GM21381 (cell line): ENCODE data around the gene MYBPC1.

Experiments used
- ATAC-seq: cut with Tn5 transposase; IDR thresholded peaks from one replicate; pipeline ENCODE4 v1.9.1; 2021; ENCODE audit warnings: mild to moderate bottlenecking, moderate library complexity; ENCODE audit not compliant: unreplicated experiment

Gene MYBPC1

DNA sequence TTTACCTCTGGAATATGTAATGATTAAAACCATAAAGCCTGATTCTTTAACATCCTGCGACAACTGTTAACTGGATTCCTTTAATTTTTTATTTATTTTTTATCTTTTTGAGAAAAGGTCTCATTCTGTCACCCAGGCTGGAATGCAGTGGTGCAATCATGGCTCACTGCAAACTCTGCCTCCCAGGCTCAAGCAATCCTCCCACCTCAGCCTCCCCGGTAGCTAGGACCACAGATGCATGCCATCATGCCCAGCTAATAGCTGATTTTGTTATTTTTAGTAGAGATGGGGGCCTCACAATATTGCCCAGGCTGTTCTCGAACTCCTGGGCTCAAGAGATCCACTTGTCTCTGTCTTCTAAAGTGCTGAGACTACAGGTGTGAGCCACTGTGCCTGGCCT is 3.7 kb downstream of the MYBPC1 start:
- no peak for ATAC-seq

DNA sequence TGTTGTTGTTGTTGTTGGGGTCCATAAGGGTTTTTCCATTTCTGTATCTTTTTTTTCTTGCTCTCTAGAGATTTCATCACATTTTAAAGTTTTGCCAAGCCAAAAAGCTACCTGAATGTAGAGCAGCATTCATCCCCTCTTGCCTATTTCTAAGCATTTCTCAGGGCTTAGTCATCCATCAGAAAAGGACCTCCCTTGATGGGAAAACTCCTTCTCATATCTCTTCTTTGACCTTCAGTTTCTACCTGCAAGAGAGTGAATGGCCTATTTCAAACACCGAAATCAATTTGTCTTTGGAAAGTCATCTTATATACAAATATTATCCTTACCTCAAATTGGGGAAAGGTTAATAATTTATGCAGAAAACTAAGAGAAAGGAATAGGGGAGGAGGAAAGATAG is 4.5 kb downstream of the MYBPC1 start:
- no peak for ATAC-seq

DNA sequence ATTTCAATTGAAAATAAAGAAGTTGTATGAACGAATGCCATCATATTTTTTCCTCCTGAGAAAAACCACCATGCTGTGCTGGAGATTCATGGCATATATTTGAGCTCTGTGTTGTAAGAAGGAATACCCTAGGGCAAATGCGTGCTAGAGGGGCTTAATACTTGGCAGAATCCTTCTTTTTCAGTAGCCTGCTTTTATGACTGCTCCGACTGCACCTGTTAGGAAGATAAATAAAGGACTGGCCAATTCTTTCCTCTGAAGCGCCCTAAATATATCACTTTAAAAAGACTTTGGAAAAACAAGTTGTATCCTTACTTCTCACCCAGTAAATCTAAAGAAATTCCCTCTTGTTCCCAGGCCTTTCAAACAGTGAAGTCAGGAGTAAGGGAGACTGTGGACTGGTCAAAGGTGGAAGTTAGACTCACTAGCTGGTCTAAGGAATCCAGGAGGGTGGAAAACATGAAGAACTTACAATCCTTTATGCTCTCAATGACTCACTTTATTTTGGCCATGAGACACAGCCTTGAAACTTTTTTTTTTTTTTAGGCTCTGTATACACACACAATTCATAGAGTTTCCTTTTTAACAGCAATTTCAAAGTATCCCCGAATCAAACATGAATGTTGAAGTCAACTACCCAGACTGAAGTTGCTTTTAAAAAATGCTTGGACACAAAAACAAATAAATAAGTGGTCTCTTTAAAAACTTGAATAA is 5.2 kb downstream of the MYBPC1 start:
- no peak for ATAC-seq

DNA sequence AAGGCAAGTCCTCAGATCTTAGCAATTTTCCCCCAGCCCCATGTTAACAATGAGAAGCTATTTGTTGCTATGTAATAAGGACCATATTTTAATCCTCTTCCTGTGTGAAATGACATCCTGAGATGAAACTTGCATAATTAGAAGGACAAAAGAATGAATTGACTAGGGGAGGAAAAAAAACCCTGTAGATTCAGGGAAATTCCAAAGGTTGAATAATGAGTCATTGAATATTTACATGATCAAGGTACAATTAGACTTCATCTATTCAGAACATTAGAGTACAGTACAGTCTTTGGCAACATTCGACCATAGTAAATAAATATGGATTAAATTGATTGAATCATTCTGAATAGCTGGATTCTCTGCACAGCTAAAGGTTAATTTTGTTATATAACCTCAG is 9.4 kb downstream of the MYBPC1 start:
- no peak for ATAC-seq

DNA sequence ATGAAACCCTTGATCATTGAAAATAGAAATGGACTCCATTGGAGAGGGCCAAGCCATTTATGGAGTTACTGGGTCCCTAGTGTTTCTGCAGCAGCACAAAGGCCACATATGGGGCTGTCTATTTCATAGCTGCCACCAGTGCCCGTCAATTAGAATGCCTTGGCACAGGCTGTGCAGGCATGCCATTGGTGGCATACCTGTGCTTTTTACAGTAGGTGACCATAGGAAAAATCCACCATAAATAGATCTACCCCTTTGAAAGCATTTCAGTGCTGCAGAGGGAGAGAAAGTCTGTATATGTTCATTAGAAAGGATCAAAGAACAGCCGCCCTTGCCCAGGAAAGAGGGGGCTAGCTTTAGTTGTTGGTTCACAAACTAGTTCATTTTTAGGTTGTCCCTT is 13.1 kb downstream of the MYBPC1 start:
- no peak for ATAC-seq

DNA sequence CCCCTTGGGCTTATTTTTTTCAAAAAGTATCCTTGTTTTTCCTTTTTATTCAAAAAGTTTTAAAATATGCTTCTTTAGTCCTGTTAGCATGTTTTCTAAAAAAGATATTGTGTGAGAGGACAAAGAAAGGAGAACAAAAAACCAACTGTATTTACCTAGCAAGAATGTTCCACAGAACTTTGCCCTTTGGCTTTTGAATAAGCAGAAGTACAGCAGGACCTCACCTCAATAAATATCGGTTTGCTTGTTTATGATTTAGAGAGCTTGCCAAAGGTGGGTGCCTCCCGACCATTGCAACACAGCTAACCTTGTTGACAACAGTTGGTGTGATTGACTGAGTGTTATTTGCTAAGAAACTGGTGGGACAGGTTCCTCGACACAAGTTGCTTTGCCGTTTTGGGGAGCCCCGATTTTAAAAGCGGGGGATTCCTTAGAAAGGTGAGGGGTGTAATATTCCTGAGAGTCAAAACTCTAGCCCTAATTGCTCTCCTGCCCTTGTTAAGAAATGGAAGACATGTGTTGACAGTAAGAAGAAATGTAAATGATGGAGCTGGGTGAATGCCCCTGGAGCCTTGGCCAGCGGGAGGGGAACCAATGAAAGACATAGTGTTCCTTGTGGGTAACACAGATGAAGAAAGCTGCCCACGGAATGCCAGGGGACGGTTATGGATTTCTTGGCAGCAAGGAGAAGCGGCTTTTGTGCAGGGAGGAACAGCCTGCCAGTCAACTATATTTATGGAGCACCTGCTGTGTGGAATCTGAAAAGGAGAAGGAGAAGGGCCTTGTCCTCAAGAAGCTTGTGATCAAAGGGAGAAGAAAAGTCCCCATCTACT is 13.7 kb downstream of the MYBPC1 start:
- no peak for ATAC-seq

DNA sequence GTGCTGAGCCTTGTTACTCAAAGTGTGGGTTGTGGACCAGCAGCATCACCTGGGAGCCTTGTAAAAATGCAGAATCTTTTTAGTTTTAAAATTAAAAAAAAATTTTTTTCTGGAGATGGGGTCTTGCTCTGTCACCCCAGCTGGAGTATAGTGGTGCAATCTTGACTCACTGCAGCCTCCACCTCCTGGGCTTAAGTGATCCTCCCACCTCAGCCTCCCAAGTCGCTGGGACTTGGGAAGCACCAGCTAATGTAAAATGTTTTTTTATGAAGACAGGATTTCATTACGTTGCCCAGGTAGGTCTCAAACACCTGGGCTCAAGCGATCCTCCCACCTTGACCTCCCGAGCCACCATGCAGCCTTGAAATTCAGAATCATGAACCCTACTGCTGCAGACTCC is 14.4 kb downstream of the MYBPC1 start:
- no peak for ATAC-seq

DNA sequence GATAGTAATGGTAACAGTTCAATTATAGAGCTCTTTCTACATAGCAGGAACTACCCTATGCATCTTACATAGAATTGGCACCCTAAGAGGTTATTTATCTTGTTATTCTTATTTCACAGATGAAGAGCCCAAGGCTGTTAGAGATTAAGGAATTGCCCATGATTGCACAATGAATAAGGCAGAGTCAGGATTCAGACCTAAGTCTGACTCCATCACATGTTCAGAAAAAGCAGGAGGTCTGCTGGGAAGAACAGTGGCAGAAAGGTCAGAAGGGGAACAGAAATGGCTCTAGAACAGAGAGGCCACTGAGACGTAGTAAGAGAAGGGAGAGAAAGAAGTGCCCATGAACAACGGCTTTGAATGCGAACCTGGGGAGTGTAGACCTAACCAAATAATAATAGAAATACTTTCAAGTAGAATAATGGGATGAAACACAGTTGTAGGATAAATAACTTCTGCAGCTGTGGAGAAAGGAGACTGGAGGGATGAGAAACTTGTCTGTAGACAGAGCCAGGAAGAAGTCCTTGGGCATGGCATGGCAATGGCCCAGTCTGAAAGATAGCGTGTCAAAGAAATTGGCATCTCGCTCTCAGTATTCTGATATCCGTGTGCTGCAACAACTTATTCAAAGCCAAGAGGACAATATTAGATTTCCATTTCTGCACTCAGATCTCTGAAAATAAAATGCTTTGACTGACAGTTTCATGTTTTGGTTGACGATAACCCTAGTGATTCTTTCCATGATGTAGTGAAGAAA is 17.6 kb downstream of the MYBPC1 start:
- ATAC-seq, result no peak

DNA sequence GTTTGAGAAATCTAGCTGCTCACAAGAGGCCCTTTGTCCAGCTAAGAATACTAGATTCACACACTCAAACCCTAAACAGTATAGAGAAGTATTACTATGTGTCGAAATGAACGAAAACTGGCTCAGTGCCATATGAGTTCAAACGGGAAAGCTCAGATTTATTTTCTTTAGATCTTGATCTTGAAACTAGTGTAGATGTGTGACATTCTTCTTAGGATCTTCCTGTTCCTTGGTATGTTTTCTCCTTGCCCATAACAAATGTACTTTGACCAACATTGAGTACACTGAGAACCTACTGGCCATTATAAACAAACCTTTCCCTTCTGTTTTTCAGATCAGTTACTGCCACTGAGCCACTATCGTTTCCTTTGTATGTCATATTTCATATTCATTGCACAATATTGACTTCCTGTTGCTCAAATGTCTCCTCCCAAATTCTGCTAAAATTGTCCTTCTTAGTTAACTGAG is 21.3 kb downstream of the MYBPC1 start:
- no peak for ATAC-seq

DNA sequence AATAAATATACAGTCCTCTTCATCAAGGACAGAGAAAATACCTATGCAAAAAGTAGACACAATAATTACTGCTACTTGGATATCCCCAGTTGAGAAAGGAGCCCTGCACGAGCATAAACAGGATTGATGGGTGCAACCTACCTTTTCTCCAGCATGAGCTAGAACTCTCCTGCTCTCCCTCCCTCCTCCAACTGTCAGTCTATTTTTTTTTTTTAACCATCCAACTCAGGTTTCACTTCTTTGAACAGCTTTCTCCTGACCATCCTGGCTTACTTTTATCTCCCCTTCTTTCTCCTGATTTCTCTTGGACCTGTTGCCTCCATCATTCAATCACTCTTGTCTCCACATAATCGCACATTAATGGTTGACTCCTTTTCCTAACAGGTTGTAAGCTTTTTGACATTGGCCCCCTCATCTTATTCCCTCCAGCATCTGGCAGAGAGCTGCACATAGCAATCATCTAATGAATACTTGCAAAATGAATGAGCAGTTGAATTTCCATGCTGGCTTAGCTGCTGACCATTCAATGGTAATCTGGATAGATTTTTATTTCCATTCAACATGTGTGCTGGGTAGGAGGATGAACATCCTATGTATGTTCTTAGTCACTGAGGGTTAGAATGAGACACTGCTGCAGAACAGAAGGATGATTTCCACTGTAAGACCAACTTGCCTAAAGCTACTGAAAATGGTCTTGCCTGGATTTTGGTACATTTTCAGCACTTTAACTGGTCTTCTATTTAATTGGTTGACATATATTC is 24.4 kb downstream of the MYBPC1 start:
- ATAC-seq, result no peak

DNA sequence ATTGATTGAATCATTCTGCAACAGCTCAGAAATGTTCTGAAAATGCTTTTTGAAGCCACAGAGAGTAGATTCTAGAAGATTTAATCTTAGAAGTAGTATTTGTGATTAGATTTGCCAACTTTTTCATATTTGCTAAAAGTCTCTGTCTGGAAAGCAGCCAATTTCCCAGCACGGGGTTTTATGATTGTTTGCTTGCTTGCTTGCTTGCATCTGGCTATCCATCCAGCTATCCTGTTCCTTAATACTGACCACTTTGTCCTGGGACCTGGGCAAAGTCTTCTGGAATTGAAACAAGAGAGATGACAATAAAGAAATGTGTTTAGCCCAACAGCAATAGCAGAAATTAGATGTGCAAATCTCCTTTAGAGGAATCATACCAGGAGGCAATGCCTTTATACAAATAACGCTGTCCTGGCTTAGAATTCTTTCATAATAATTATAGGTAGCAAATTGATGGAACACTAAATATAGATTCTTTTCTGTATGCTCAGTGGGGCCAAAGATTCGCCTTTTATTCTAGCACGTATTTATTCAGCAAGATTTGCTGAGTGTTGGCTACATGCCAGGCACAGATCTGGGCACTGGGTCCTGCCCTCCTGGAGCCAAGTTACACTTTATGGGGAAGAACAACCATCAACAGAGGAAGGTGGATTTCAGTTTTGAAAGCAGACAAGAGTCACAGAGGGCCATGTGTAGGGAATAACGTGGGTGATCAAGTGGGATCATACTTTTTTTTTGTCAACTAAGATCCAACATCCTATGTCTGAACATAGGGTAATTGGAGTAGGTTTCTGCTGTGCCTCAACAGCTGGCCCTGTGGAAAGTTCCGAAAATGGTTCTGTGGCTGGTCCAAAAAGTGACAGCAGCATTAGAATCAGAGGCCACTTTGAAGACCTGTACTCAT is 25.3 kb downstream of the MYBPC1 start:
- ATAC-seq, result no peak

DNA sequence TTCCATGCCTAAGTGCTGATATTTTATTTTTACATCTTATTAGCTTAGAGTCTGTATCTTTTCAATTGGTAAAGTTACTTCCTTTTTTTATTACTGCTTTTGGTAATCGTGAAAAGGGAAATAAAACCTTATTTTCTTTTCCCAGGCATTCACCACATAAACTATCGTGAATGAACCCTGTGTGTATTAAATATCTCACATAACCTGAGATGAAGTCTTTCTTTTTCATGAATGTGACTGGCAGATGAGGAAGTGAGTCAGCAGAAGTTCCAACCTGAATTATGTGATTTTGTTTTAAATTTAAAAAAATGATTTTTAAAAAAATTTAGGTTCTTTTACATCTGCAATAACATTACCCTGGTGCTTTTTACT is 26.0 kb downstream of the MYBPC1 start:
- ATAC-seq, result no peak

DNA sequence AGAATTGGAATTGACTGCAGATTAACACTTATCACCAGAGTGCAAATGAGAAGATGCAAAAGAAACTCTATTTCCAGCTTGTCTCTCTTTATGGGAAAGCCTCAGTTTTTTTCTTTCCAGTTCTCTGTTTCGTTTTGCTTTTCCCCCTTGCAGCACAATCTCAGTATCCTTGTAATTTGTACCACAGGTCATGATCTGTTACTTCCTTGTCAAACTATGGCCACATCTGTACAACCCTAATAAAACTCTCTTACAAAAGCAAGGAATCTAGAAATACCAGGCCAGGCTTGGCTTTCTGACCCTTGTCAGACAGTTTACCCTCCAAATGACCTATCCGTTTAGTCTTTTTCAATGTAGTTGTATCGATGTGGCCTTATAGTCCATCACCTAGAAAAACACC is 33.9 kb downstream of the MYBPC1 start:
- ATAC-seq, result no peak

DNA sequence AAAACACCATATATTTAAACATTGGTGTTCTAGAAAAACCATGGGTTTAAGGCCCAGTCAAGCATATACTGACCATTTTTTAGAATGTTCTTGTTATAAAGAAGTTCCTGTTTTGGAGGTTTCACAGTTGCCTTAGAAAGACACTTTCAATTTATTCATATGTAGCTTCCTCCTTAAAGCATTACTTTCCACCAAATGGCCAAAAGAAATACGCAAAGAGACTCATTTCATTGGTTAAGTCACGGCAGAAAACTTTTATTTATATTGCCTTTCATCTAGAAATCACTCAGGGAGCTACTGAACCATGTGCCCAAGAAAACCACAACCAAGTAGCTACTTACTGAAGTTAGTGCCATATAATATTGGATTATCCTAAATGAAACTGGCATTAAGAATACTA is 40.0 kb downstream of the MYBPC1 start:
- peak; percentile 93 for ATAC-seq

DNA sequence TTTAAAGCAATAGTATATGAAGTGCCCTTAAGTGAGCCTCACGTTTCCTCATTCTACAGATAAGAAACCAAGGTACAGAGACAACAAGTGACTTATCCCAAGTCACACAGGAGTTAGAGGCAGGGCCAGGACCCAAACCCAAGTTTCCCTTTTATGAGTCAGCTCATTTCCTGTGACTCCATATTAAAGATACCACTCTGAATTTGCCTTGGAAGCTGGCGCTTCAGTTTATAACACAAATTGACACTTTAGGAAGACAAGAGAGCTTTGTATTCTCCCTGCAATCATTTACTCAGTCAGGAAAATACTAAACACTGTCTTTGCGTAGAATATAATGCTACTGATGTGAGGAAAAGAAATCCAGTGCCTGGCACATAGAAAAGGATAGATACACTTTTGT is 43.2 kb downstream of the MYBPC1 start:
- no peak for ATAC-seq

DNA sequence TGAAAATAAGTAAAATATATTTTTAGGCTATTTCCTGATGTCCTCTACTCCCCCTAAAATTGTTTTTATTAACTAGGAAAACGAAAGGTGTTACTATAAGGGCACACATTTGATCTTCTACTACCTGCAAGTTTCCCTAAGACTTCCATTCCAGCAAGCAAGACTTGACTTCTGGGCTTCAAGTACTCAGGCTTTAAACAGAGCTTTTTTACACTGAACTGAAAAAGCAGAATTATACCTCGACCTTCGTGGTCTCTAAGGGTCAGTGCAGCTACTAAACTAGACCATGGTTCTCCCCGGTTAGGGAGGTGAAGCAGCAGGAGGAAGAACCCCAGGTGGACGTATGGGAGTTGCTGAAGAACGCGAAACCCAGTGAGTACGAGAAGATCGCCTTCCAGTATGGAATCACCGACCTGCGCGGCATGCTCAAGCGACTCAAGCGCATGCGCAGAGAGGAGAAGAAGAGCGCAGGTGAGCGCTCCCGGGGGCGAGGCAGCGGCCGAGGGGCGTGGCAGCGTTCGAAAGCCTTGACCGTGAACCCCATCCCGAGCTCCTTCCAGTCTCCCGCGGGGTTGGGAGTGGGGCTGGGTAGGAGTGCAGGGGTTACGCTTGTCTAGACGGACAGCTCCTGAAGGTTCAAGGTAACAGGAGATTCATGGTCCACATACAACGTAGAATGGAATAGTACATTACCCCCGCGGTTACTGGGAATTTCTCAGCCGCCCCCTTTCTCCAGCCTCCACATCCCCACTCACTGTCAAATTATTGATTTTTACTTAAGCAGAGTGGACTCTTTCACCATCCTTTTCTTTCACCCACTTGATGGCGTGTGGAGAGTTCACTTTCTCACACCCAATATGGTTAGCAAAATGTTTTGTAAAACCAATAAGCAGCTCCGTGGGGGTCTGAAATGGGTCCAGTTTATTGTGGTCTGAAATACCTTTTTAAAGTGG is 47.6 kb downstream of the MYBPC1 start:
- ATAC-seq, result no peak

DNA sequence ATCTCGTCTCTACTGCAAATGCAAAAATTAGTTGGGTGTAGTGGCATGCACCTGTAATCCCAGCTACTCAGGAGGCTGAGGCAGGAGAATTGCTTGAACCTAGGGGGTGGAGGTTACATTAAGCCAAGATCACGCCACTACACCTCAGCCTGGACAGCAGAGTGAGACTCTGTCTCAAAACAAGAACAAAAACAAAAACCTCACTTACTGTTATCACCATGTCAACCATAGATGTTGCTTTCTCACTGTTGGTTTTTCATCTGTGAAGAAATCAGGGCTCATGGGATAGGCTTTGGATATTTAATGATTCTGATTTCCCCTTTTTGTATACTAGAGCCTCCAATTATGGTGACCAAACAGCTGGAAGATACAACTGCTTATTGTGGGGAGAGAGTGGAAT is 52.9 kb downstream of the MYBPC1 start:
- ATAC-seq, result no peak

DNA sequence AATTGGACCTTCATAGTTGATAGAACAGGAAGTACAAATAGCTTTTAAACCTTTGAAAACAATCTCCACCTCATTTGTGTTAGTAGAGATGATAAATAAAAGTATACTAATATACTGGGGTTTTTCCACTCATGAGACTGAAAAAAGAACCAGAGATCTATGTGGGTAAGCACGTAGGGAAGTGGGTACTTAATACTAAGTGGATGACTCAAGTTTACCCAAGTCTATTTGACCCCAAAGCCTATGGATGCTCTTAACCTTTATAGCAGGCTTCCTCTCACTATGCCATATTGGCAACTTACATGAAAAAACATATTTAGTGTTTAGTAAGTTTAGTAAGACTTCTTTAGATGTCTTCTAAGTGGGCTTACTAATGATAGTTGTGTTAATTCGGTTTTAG is 53.4 kb downstream of the MYBPC1 start:
- ATAC-seq, result no peak
